Testis (tissue), 3 donors: Measurements from ENCODE around the gene BCAS3. TPM values are rescaled to one million over a fixed set of nuclear protein-coding genes. Genes with fewer than 3 reads are reported as not detected.

Experiments
- DNase-seq: peaks from one replicate; pipeline ENCODE4 v3.0.0-alpha.2; 2019
- H3K27ac ChIP-seq, 2 donors: fragments of 200-600 bp; sonication (generic); one replicate each; pipeline ENCODE4 v1.5.1; 2019
- H3K27me3 ChIP-seq: fragments of 200-600 bp; sonication (generic); one replicate; pipeline ENCODE4 v1.5.1; 2019
- H3K36me3 ChIP-seq: fragments of 200-600 bp; sonication (generic); one replicate; pipeline ENCODE4 v1.5.1; 2017; ENCODE audit warnings: low read depth; ENCODE audit errors: missing control alignments
- H3K4me1 ChIP-seq: fragments of 200-600 bp; sonication (generic); one replicate; pipeline ENCODE4 v1.5.1; 2019
- H3K4me3 ChIP-seq, 2 donors: fragments of 200-600 bp; sonication (generic); one replicate each; pipeline ENCODE4 v1.5.1; 2017 to 2019
- H3K9me3 ChIP-seq: fragments of 200-600 bp; sonication (generic); one replicate; pipeline ENCODE4 v1.5.1; 2017
- CTCF ChIP-seq, 3 experiments: fragments of 450-650 bp in 2 of 3; fragments of 200-600 bp in 1 of 3; sonication (generic) in 1 of 3; IDR thresholded peaks; one replicate each; pipeline ENCODE4 v1.5.1; 2016 to 2019; ENCODE audit warnings: antibody characterized with exemption in 3 of 3, mild to moderate bottlenecking in 2 of 3, moderate library complexity in 1 of 3
- POLR2A ChIP-seq: fragments of 450-650 bp; IDR thresholded peaks from one replicate; pipeline ENCODE4 v1.6.1; 2017; ENCODE audit warnings: antibody characterized with exemption, mild to moderate bottlenecking, moderate library complexity
- WGBS, 2 donors: methylation state at CpG; one replicate each; pipeline ENCODE4 v1.1.5; 2018; 5-methylcytosine and 5-hydroxymethylcytosine counted together
- intact Hi-C: fragments of 100-400 bp; cut with DNase I; formaldehyde crosslinking; loops from one replicate; pipeline ENCODE4 v1.15.1; 2023; ENCODE audit warnings: low total_unique reads
- polyA plus RNA-seq: library from polyadenylated mRNA; stranded (reverse); fragments of 350-450 nt; fragmentation: Illumina TruSeq; extraction: RNeasy Lipid Tissue Mini Kit (QIAGEN cat#74804); gene quantifications from one replicate; pipeline ENCODE4 v1.2.3, GENCODE V29; 2014; ENCODE audit warnings: low read depth, low replicate concordance; ENCODE audit not compliant: insufficient read depth
- total RNA-seq, 2 donors: library from RNA; depleted of rRNA; stranded (reverse); fragments of >200 nt; gene quantifications; one replicate each; pipeline ENCODE4 v1.2.3, GENCODE V29; 2016

Gene BCAS3
- total and polyA plus RNA-seq, 3 donors from 2014 or later = 54.8 to 96.7 (median 73.0) TPM

- no peak for DNase-seq
- WGBS, 2 donors = 94 to 100% methylated on average over 1 of the region's 1 CpG
- TF ChIP-seq CTCF (IDR thresholded peaks at IDR 0.05) (no peak), POLR2A (no peak)
- Histone ChIP-seq H3K27me3 (no peaks in the 10 kb centered on the region), H3K27ac (no peak overlapping the region), H3K4me3 (no peak overlapping the region), H3K4me1 (no peaks in the 10 kb centered on the region), H3K36me3 (no peaks in the 10 kb centered on the region), H3K9me3 (no peaks in the 10 kb centered on the region)
- intact Hi-C loops = no loop called here
Observed at GRCh38 chr17:61091096-61091495, 413.4 kb downstream of the BCAS3 start.

GRCh38 chr17:61097781-61098180 lies 420.1 kb downstream of the BCAS3 start:
- Histone ChIP-seq H3K9me3 (no peaks in the 10 kb centered on the region), H3K4me3 (no peak overlapping the region), H3K4me1 (no peaks in the 10 kb centered on the region), H3K27me3 (no peaks in the 10 kb centered on the region), H3K27ac (no peak overlapping the region), H3K36me3 (no peaks in the 10 kb centered on the region)
- no peak for DNase-seq
- 79% methylated on average over 1 of the region's 1 CpG for WGBS, 2 donors
- TF ChIP-seq POLR2A (no peak), CTCF (IDR thresholded peaks at IDR 0.05) (no peak)
- intact Hi-C loops = no loop called here

- peaks cover 5% of the 10 kb centered on the region for H3K4me1 ChIP-seq
- no peak overlapping the region for H3K4me3 ChIP-seq
- no peak overlapping the region for H3K27ac ChIP-seq
- H3K27me3 ChIP-seq = no peaks in the 10 kb centered on the region
- no peaks in the 10 kb centered on the region for H3K36me3 ChIP-seq
- TF ChIP-seq POLR2A = no peak
- TF ChIP-seq CTCF (IDR thresholded peaks at IDR 0.05) = no peak
- DNase-seq = no peak
- WGBS, 2 donors = 86 to 90% methylated on average over 4 of the region's 4 CpGs
- H3K9me3 ChIP-seq = no peaks in the 10 kb centered on the region
- intact Hi-C loops = no loop called here
Observed at GRCh38 chr17:61106354-61106753, 428.7 kb downstream of the BCAS3 start.

- intact Hi-C loops = no loop called here
- no peaks in the 10 kb centered on the region for H3K36me3 ChIP-seq
- no peak overlapping the region for H3K27ac ChIP-seq
- no peaks in the 10 kb centered on the region for H3K27me3 ChIP-seq
- 85 to 89% methylated on average over 1 of the region's 1 CpG for WGBS, 2 donors
- no peak overlapping the region for H3K4me3 ChIP-seq
- no peak for TF ChIP-seq POLR2A
- no peak for DNase-seq
- H3K9me3 ChIP-seq = no peaks in the 10 kb centered on the region
- no peaks in the 10 kb centered on the region for H3K4me1 ChIP-seq
Observed at GRCh38 chr17:61116577-61116976, 438.9 kb downstream of the BCAS3 start.

- Histone ChIP-seq H3K27me3 (no peaks in the 10 kb centered on the region), H3K36me3 (no peaks in the 10 kb centered on the region), H3K4me1 (no peaks in the 10 kb centered on the region), H3K9me3 (no peaks in the 10 kb centered on the region), H3K4me3 (no peak overlapping the region), H3K27ac (no peak overlapping the region)
- 93 to 95% methylated on average over 4 of the region's 4 CpGs for WGBS, 2 donors
- TF ChIP-seq POLR2A = no peak
- no peak for TF ChIP-seq CTCF (IDR thresholded peaks at IDR 0.05)
- intact Hi-C loops = no loop called here
- no peak for DNase-seq
Observed at GRCh38 chr17:61117983-61118382, 440.3 kb downstream of the BCAS3 start.
